Activated T-cell treated with anti-CD3 and anti-CD28 coated beads for 1 hour (primary cell): ENCODE data around the gene DDI2.

ENCODE experiments used
- DNase-seq: peaks from one replicate; pipeline ENCODE4 v3.0.0-alpha.2; 2020; ENCODE audit warnings: low read depth

The DDI2 gene

DNA sequence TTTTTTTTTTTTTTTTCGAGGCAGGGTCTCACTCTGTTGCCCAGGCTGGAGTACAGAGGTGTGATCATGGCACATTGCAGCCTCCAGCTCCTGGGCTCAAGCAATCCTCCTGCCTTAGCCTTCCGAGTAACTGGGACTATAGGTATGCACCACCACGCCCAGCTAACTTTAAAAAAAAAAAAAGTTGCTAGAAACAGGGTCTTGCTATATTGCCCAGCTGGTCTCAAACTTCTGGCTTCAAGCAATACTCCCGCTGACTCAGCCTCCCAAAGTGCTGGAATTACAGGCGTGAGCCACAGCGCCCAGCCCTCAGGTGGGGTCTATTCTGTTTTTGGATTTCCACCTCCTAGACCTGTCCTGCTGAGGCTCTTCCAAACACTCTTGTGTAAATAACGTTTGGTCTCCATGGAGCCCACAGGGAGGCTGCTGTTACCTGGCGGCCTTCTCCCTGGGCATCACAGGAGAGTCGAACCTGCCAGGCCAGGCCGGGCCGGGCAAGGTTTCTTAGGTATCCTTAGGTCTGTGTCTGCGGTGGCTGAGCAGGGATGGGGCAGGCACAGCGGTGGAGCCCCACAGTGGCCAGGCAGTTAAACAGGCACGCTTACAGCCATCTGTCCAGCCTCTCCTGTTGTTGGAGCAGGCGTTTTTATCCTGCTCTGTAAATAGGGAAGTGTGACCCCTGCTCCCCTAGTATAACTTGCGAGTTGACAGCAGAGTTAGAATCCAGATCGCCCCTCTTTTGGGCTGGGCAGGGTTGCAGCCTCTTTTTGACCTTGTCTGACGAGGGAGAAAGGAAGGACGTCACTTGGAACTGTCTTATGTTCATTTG lies 85.7 kb downstream of the DDI2 start:
- DNase-seq: no peak

DNA sequence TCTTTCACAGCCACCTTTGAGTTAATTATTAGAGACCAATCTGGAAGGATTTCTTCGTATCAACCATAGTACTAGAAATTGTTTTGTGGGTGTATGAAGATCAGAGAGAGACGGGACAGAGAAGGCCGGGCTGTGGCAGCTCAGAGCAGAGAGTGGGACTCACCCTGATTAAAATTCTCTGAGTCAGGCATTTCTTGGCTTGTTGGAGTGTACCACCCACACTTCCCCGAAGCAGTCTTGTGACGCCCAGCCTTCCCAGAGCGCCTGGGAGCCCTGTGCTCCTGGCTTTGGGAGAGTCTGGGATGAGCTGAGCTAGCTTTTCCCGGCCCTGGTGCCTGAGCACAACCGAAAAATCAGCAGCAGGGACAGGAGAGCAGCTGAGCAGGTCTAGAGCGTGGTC lies 86.3 kb downstream of the DDI2 start:
- DNase-seq: no peak

DNA sequence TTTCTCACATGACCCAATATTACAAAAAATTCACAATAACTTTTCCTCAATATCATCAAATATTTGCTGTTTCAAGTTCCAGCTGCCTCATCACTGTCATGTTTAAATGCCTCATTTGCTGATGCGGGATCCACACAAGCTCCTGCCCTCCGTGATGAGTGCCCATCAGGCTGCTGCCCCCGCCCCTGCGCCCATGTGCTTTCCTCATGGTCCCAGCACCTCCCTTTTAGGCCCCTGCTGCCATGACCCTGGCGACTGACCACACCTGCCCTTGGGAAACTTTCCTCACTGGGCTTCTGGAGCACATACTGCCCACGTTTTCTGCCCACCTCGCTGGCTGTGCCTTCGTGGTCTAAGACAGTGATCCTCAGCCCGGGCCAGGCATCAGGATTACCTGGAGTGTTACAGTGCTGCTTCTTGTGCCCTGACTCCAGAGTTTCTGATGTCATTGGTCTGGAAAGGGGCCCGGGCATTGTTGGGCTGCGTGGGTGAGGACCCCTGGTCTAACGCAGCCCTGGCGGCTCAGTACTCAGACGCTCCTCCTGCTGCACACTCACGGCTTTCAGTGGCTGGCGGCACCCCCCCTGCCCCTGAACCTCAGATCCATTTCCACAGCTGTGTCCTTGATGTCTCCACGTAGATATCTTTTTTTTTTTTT lies 87.4 kb downstream of the DDI2 start:
- no peak for DNase-seq

DNA sequence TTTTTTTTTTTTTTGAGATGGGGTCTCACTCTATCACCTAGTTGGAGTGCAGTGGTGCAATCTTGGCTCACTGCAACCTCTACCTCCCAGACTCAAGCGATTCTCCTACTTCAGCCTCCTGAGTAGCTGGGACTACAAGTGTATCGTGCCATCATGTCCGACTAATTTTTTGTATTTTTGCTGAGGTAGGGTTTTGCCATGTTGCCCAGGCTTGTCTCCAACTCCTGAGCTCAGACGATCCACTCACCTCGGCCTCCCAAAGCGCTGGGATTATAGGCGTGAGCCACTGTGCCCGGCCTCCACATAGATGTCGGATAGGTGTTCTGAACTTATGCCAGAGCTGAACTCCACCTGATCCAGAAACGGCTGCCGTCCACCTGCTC lies 87.9 kb downstream of the DDI2 start:
- DNase-seq: no peak

DNA sequence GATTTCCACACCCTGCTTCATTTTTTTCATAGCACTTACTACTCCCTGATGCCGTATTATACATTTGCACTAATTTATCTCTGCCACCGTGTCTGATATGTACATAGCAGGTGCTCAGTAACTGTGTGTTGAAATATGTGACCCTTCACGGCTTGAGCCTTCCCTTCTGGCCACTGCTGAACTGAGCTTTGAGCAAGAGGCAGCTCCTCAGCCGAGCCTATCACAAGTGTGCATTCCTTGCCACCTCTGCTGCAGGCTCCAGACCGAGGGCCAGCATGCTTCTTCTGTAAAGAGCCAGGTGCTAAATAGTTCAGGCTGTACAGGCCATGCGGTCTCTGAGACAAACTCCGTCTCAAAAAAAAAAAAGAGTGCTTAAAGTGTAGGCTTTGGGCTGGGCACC lies 89.5 kb downstream of the DDI2 start:
- DNase-seq: no peak

DNA sequence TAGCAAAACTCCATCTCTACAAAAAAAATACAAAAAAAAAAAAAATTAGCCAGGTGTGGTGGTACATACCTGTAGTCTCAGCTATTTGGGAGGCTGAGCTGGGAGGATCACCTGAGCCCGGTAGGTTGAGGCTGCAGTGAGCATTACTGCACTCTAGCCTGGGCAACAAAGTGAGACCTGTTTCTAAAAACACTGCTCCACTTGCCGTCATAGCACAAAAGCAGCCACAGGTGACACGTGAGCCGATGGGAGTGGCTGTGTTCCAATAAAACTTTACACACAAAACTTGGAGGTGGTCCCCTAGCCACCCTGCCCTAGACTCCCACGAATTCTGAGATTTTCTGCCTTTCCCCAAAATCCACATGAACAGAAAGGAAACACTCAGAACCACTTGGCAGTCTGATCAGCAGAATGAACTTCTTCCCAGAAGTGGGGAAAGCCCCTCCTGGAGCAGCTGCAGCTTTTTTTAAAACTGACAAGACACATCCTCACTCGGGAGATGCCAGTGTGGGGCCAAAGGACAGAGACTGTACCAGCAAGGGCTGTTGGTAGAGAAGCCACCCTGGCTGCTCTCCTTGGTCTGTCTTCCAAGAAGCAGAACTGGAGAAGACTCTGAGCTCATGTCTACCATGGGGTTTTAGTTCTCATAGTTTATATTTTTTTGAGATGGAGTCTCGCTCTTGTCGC lies 90.1 kb downstream of the DDI2 start:
- no peak for DNase-seq

DNA sequence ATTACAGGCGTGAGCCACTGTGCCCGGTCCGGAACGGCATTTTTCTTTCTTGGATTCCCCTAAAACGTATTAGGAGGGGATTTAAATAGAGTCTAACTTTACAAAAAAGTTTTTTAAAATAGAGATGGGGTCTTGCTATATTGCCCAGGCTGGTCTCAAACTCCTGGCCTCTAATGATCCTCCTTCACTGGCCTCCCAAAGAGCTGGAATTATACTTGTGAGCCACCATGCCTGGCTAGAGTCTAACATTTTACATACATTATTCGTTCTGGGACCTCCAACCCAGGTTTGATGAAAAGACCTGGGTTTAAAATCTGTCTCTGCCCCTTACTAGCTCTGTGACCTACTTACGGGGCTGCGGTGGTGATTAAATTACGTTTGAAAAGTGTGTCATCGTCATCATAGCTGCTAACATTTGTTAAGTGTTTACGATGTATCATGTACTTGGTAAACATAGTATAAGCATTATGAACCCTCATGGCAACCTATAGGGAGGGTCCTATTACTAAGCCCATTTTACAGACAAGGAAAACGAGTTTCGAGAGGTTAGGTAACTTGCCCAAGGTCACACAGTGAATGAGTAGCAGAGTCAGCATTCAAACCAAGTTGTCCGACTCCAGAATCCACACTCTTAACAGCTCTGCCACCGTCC lies 91.4 kb downstream of the DDI2 start:
- no peak for DNase-seq

DNA sequence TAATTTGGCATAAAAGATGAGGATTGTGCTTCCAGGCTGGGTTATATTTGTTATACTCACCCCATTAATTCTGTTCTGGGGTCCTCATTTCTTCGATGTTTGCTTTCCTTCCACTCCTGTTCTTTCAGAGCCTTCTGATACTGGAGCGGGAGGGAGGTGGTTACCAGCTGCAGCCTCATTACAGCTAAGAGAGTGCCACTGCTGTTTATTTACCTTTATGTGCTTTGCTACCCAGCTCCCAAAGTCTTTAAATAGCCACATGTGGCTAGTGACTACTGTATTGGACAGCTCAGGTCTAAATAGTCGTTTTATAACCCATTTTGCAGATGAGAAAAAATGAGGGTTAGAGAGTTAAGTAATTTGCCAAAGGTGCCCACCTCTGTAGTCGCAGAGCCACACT lies 92.0 kb downstream of the DDI2 start:
- DNase-seq: no peak

DNA sequence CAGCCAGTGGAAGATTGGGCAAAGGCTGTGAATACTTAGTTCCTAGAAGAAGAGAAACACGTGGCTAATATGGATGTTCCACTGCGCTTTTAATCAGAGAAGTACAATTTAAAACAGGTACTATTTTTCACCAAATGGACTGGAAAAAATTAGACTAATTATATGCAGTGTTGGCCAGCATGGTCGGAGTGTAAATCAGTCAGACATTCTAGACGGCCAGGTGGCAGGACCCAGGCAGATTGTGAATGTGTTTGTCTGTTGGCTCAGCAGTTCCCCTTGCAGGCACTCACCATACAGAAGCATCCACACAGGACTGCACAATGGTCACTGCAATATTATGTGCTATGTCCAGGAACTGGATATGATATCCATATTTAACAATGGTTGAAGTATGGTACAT lies 94.9 kb downstream of the DDI2 start:
- no peak for DNase-seq

DNA sequence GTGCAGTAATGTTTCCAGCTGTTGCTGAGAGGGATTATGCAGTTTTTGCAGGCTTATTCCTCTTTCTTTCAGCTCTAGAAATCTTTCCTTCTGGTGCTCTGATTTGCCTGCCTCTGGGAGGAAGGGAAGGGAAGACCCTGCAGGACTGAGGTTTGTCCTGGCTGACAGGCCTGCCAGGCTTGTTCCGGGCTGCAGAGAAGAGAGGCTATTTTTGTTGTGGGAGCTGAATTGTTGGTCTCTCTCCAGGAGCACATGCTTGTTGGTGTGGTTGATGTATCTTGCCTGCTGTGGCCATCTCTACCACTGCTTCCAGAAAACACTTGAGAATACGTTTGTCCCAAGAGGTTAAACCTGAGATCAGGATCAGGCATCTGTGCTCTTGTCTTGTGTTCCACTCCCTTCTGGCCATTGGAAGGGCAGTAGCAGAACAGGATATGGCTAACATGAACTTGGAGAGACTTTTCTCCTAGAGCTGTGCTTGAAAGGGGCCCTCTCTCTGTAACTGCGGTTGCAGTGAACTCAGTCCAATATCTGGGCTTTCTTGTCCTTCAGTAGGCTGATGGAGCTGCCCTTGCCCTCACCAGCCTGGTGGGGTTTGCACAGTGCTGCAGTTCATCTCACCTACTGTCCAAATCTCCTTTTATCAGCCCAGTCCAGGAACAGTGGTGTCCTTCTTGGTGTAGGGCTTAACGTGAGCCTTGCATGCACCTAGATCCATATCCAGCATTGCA lies 97.3 kb downstream of the DDI2 start:
- no peak for DNase-seq

DNA sequence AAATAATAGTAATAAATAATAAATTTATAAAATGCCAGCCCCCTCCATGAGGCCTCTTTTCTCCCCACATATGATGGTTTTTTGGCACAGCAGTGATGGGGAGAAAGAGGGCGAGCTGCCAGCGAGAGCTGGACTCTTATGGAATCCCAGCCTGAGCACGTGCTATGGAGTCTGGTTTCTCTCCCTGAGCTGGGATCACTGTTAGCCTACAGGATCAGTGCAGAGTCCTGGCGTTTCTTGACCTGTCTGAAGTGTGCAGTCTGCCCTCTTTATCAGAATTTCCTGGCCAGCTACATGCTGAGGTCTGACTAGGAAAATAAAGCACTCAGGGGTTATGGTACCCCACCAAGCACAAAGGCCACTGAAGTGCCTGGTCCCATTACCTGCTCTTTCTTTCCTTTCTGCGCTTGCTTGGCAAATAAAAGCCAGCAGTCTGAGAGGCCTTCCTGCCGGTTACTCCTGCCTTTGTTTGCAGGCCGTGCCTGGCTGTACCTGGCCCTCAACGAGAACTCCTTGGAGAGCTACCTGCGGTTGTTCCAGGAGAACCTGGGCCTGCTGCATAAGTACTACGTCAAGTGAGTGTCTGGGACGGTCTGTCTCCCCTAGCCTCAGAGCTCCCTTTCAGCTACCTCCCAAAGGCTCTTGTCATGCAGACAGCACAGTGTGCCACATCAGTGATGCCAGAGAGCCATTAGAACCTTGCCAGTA lies 100.3 kb downstream of the DDI2 start:
- DNase-seq: no peak

DNA sequence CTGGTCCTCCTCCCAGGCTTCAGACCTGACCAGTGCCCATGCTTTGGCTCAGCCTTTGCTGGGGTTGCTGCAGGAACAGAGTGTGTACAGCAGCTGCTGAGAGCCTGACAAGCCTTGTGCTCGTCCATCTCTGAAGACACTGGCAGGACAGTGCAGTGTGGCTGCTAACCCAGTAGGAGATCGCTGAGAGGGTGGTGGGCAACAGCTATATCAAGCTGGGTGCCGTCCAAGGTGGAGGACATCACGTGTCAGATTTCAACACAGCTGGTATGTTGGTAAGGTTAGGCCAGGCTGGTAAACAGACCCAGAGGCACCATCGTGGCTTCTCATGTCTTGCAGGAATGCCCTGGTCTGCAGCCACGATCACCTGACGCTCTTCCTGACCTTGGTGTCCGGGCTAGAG lies 100.9 kb downstream of the DDI2 start:
- DNase-seq: no peak
